GM12878 (cell line): ENCODE data around the gene SDHAF2. TPM values are rescaled to one million over a fixed set of nuclear protein-coding genes. Genes with fewer than 3 reads are reported as not detected.

ENCODE experiments used
- ATAC-seq: fragments of 200-7000 bp; cut with Tn5 transposase; 3 replicates; pipeline ENCODE4 v1.9.1; 2020; ENCODE audit warnings: mild to moderate bottlenecking, moderate library complexity
- BruUV-seq: library from RNA; stranded (reverse); fragments of 400-500 nt; replicated peaks from 2 replicates; lab custom pipeline; 2021; lab: Mats Ljungman, UMichigan
- CTCF ChIA-PET: fragments of 300-600 bp; sonication (Branson Sonifier 250); formaldehyde crosslinking; extraction: SDS; loops from one replicate; lab custom pipeline; 2021; ENCODE audit warnings: inconsistent platforms; lab: Yijun Ruan, JAX
- POLR2A ChIA-PET: fragments of 350-600 bp; formaldehyde crosslinking; extraction: SDS; loops from one replicate; lab custom pipeline; 2021; ENCODE audit warnings: inconsistent platforms; lab: Charles Lee
- RAD21 ChIA-PET: fragments of 300-600 bp; sonication (Branson Sonifier 250); formaldehyde crosslinking; loops from one replicate; lab custom pipeline; 2023; ENCODE audit warnings: antibody characterized with exemption; ENCODE audit not compliant: unreplicated experiment; lab: Charles Lee
- SMC1A ChIA-PET: fragments of 300-600 bp; sonication (Branson Sonifier 250); formaldehyde crosslinking; loops from one replicate; lab custom pipeline; 2023; ENCODE audit not compliant: unreplicated experiment, uncharacterized antibody; lab: Charles Lee
- DNase-seq: peaks from one replicate; pipeline ENCODE4 v3.0.0-alpha.2; 2011; ENCODE audit warnings: low read depth, low spot score
- FAIRE-seq: peaks from 3 replicates; lab custom pipeline; 2011; peaks lifted over from hg19 to GRCh38; lab: Jason Lieb, UNC
- H2AFZ ChIP-seq: 2 replicates; pipeline ENCODE4 v1.6.0; 2011; ENCODE audit warnings: low read depth, low read length, control low read depth; ENCODE audit not compliant: control insufficient read depth
- H3K27ac ChIP-seq: 2 replicates; pipeline ENCODE4 v1.5.1; 2011; ENCODE audit warnings: control low read depth; ENCODE audit not compliant: control insufficient read depth, insufficient read depth
- H3K27me3 ChIP-seq, 2 experiments: replicated peaks in 1 of 2; 2 replicates each; pipeline versions ENCODE4 v1.6.0 to v1.6.1; 2011; ENCODE audit warnings: low read length in 1 of 2; ENCODE audit not compliant: control insufficient read depth in 2 of 2, insufficient read depth in 2 of 2
- H3K36me3 ChIP-seq, 2 experiments: 2 replicates each; pipeline ENCODE4 v1.5.1; 2011; ENCODE audit warnings: low read length in 1 of 2; ENCODE audit not compliant: control insufficient read depth in 2 of 2, insufficient read depth in 2 of 2
- H3K4me1 ChIP-seq: 2 replicates; pipeline ENCODE4 v1.6.1; 2011; ENCODE audit warnings: mild to moderate bottlenecking, low read length, moderate library complexity, mixed read lengths; ENCODE audit not compliant: control insufficient read depth, insufficient read depth
- H3K4me2 ChIP-seq: 2 replicates; pipeline ENCODE4 v1.6.0; 2011; ENCODE audit warnings: control low read depth; ENCODE audit not compliant: control insufficient read depth, insufficient read depth
- H3K4me3 ChIP-seq: fragments of 200-600 bp; sonication (generic); 2 replicates; pipeline ENCODE4 v1.5.1; 2016
- H3K79me2 ChIP-seq: 2 replicates; pipeline ENCODE4 v1.6.0; 2011; ENCODE audit warnings: low read length; ENCODE audit not compliant: control insufficient read depth, insufficient read depth
- H3K9ac ChIP-seq: 2 replicates; pipeline ENCODE4 v1.8.0; 2011; ENCODE audit warnings: low read length, control low read depth, mixed read lengths; ENCODE audit not compliant: control insufficient read depth, insufficient read depth
- H3K9me3 ChIP-seq: replicated peaks from 3 replicates; pipeline ENCODE4 v1.5.1; 2011; ENCODE audit warnings: mild to moderate bottlenecking, low read length; ENCODE audit not compliant: control insufficient read depth, insufficient read depth
- H4K20me1 ChIP-seq: 2 replicates; pipeline ENCODE4 v1.6.0; 2011; ENCODE audit not compliant: control insufficient read depth, insufficient read depth
- KLF5 ChIP-seq: fragments of 450-650 bp; IDR thresholded peaks from 2 replicates; pipeline ENCODE4 v1.6.1; 2014; ENCODE audit warnings: mild to moderate bottlenecking; ENCODE audit not compliant: partially characterized antibody
- MAX ChIP-seq: IDR thresholded peaks from 2 replicates; pipeline ENCODE4 v1.6.1; 2012; ENCODE audit warnings: low read depth, low read length, improper control_type of control experiment
- MYC ChIP-seq: IDR thresholded peaks from 2 replicates; pipeline ENCODE4 v1.6.1; 2011; ENCODE audit warnings: mild to moderate bottlenecking, low read length, moderate library complexity, inconsistent platforms; ENCODE audit not compliant: insufficient read depth, insufficient replicate concordance, insufficient read length, severe bottlenecking
- PRDM15 ChIP-seq: fragments of 450-650 bp; formaldehyde crosslinking; IDR thresholded peaks from 2 replicates; pipeline ENCODE4 v1.4.0; 2020; ENCODE audit warnings: mild to moderate bottlenecking, moderate library complexity
- STAT3 ChIP-seq: IDR thresholded peaks from 2 replicates; pipeline ENCODE4 v1.6.1; 2011; ENCODE audit warnings: low read depth, low read length, improper control_type of control experiment
- ZBTB33 ChIP-seq: fragments of 450-650 bp; IDR thresholded peaks from 2 replicates; pipeline ENCODE4 v1.6.1; 2017; ENCODE audit warnings: mild to moderate bottlenecking
- WGBS: methylation state at CpG from one replicate; pipeline ENCODE4 v1.1.6; 2016; ENCODE audit warnings: low lambda C conversion rate; ENCODE audit not compliant: insufficient replicate concordance, insufficient coverage; ENCODE audit errors: missing lambda C conversion rate; 5-methylcytosine and 5-hydroxymethylcytosine counted together
- in situ Hi-C: fragments of 300-500 bp; cut with MboI; formaldehyde crosslinking; loops from 9 replicates; pipeline ENCODE4 v1.14.3; 2018; ENCODE audit warnings: mixed read lengths
- intact Hi-C: fragments of 100-400 bp; cut with micrococcal nuclease; formaldehyde crosslinking; loops from one replicate; pipeline ENCODE4 v1.14.2; 2022; ENCODE audit not compliant: unreplicated experiment
- polyA plus RNA-seq, 11 experiments: library from polyadenylated mRNA; depleted of rRNA in 4 of 11; unstranded in 6 of 11; stranded (reverse) in 5 of 11; fragments of >200 nt; fragmentation: Nextera tagmentation in 4 of 11; fragmentation: Illumina TruSeq in 1 of 11; extraction: Ambion mirVana in 4 of 11; extraction: Trizol in 1 of 11; gene quantifications; 1 replicate in 1 of 11; 2 replicates in 10 of 11; pipeline versions ENCODE4 v1.2.1 to v1.2.3, GENCODE V29; 2011 to 2016; ENCODE audit warnings: inconsistent platforms in 2 of 11, missing spikeins in 2 of 11, low read depth in 1 of 11
- total RNA-seq, 4 experiments: library from RNA; depleted of rRNA in 3 of 4; stranded (reverse); fragments of >200 nt in 3 of 4; fragmentation: Illumina TruSeq in 1 of 4; extraction: Trizol in 1 of 4; gene quantifications; 2 replicates each; pipeline versions ENCODE4 v1.2.1 to v1.2.3, GENCODE V29; 2013 to 2021

Gene SDHAF2
- total and polyA plus RNA-seq, 10 of the 15 experiments (the other 5 are each of a cell fraction or from before 2014, with no cell fraction given) = 30.6 to 160 (median 78.3) TPM

- no peak for FAIRE-seq
- no peak for DNase-seq
- BruUV-seq = no TSS peak
- Histone ChIP-seq H3K4me3 (no peak overlapping the region), H2AFZ (no peak overlapping the region), H3K27me3 (no peaks in the 10 kb centered on the region), H3K36me3 (peaks cover 20 to 31% of the 10 kb centered on the region in 2 experiments), H3K9me3 (no peaks in the 10 kb centered on the region), H3K9ac (no peak overlapping the region), H3K79me2 (no peaks in the 10 kb centered on the region; the same call in 1 of the 2 replicates), H3K27ac (no peak overlapping the region), H3K4me2 (no peak overlapping the region), H4K20me1 (no peaks in the 10 kb centered on the region; the same call in 1 of the 2 replicates), H3K4me1 (no peaks in the 10 kb centered on the region)
- ATAC-seq = no peak
- 60% methylated on average over 12 of the region's 12 CpGs for WGBS
- ChIA-PET POLR2A (no interaction called here), CTCF (interaction anchor here (0.8 to 8.1 kb wide), 9 partner anchors 10 to 73 kb away, joined by 3 to 75 read pairs (median 14); no protein-coding TSS in a partner anchor), SMC1A (interaction anchor here (1.0 to 1.3 kb wide), 2 partner anchors 13 to 191 kb away, joined by 3 read pairs; no protein-coding TSS in a partner anchor), RAD21 (interaction anchor here (2.8 to 3.3 kb wide), 2 partner anchors 70 to 191 kb away, joined by 11 to 26 read pairs; no protein-coding TSS in a partner anchor)
- TF ChIP-seq MAX = no peak
- no peak for TF ChIP-seq ZBTB33
- TF ChIP-seq MYC = no peak
- no peak for TF ChIP-seq PRDM15 (CRISPR knock-in tag)
- TF ChIP-seq KLF5 = no peak
- no peak for TF ChIP-seq STAT3
- in situ Hi-C loops (no loop called here), intact Hi-C loops (no loop called here)
These were observed 18.0 kb downstream of the SDHAF2 start for GRCh38 chr11:61447601-61448551.
